HepG2 (cell line): ENCODE data around the gene INTS4. TPM values are rescaled to one million over a fixed set of nuclear protein-coding genes. Genes with fewer than 3 reads are reported as not detected.

ENCODE experiments used
- ADNP ChIP-seq: sonication (generic); formaldehyde crosslinking; IDR thresholded peaks from 2 replicates; pipeline ENCODE4 v1.4.0; 2020; ENCODE audit warnings: missing genetic modification reagents
- AKNA ChIP-seq: sonication (generic); formaldehyde crosslinking; IDR thresholded peaks from 2 replicates; pipeline ENCODE4 v1.4.0; 2020; ENCODE audit warnings: missing genetic modification reagents, borderline replicate concordance
- ARHGAP35 ChIP-seq: sonication (generic); formaldehyde crosslinking; IDR thresholded peaks from 2 replicates; pipeline ENCODE4 v1.9.0; 2022; ENCODE audit warnings: mild to moderate bottlenecking, inconsistent platforms, moderate library complexity, missing genetic modification reagents, borderline replicate concordance
- MAFF ChIP-seq: IDR thresholded peaks from 2 replicates; pipeline ENCODE4 v1.6.1; 2011; ENCODE audit warnings: low read depth, low read length, improper control_type of control experiment
- MBNL3 ChIP-seq: fragments of 250-450 bp; sonication (Bioruptor Pico); conservative IDR thresholded peaks from 2 replicates; pipeline ENCODE4 v1.8.0; 2022; ENCODE audit warnings: mild to moderate bottlenecking, inconsistent platforms
- POLR2AphosphoS2 ChIP-seq: IDR thresholded peaks from 2 replicates; pipeline ENCODE4 v1.6.1; 2011; ENCODE audit warnings: low read depth, low read length, improper control_type of control experiment
- REPIN1 ChIP-seq: sonication (generic); formaldehyde crosslinking; IDR thresholded peaks from 2 replicates; pipeline ENCODE4 v1.8.0; 2022; ENCODE audit warnings: missing genetic modification reagents, low read depth, mild to moderate bottlenecking, borderline replicate concordance
- REXO4 ChIP-seq: sonication (generic); formaldehyde crosslinking; IDR thresholded peaks from 2 replicates; pipeline ENCODE4 v1.8.0; 2022; ENCODE audit warnings: missing genetic modification reagents, mild to moderate bottlenecking, borderline replicate concordance
- WIZ ChIP-seq: sonication (generic); formaldehyde crosslinking; IDR thresholded peaks from 2 replicates; pipeline ENCODE4 v1.5.1; 2020; ENCODE audit warnings: mild to moderate bottlenecking, missing genetic modification reagents
- ZBTB49 ChIP-seq: sonication (generic); formaldehyde crosslinking; IDR thresholded peaks from 2 replicates; pipeline ENCODE4 v1.4.0; 2020; ENCODE audit warnings: missing genetic modification reagents, borderline replicate concordance
- ZNF142 ChIP-seq: sonication (generic); formaldehyde crosslinking; IDR thresholded peaks from 2 replicates; pipeline ENCODE4 v1.4.0; 2020; ENCODE audit warnings: missing genetic modification reagents
- ZNF264 ChIP-seq: sonication (generic); formaldehyde crosslinking; IDR thresholded peaks from 2 replicates; pipeline ENCODE4 v1.4.0; 2020; ENCODE audit warnings: missing genetic modification reagents
- ZNF740 ChIP-seq: sonication (generic); formaldehyde crosslinking; IDR thresholded peaks from 2 replicates; pipeline ENCODE4 v1.4.0; 2020; ENCODE audit warnings: missing genetic modification reagents
- ZNF792 ChIP-seq: IDR thresholded peaks from 2 replicates; pipeline ENCODE4 v1.6.1; 2016
- polyA plus RNA-seq, 8 experiments: library from polyadenylated mRNA; depleted of rRNA in 3 of 8; stranded (reverse) in 7 of 8; unstranded in 1 of 8; fragments of >200 nt; fragmentation: Illumina TruSeq in 4 of 8; extraction: Trizol in 4 of 8; gene quantifications; 2 replicates each; pipeline versions ENCODE4 v1.2.1 to v1.2.3, GENCODE V29; 2011 to 2016; ENCODE audit warnings: low read depth in 4 of 8, missing spikeins in 1 of 8, mixed read lengths in 1 of 8; ENCODE audit not compliant: insufficient read depth in 1 of 8
- total RNA-seq, 5 experiments: library from RNA; depleted of rRNA; stranded (reverse); fragments of >200 nt; fragmentation: Illumina TruSeq; extraction: Trizol; gene quantifications; 2 replicates each; pipeline ENCODE4 v1.2.3, GENCODE V29; 2016; ENCODE audit warnings: low read depth in 1 of 5

Gene INTS4
- total and polyA plus RNA-seq, 2 of the 13 experiments (the other 11 are each of a cell fraction or from before 2014, with no cell fraction given): 37.3 to 44.8 TPM

- TF ChIP-seq ZBTB49 (CRISPR knock-in tag) (no peak), ZNF740 (no peak), ADNP (CRISPR knock-in tag) (no peak), REXO4 (CRISPR knock-in tag) (no peak), POLR2AphosphoS2 (no peak), MAFF (no peak), ZNF264 (no peak), REPIN1 (CRISPR knock-in tag) (peak; percentile 38; the same call in 1 of the 2 replicates), WIZ (0 out of 2 replicates have a peak, but pooled peaks have one; percentile 57), MBNL3 (no peak), ZNF792 (CRISPR knock-in tag) (0 out of 2 replicates have a peak, but pooled peaks have one; percentile 41), AKNA (CRISPR knock-in tag) (no peak), ZNF142 (CRISPR knock-in tag) (0 out of 2 replicates have a peak, but pooled peaks have one; percentile 45), ARHGAP35 (CRISPR knock-in tag) (no peak)
Measured at GRCh38 chr11:78022397-78023396, 28.2 kb upstream of the INTS4 start, which contains the start of gene KCTD14 (continued).
